NCI-H524 (cell line): Measurements from ENCODE around the gene OR10A6.

ENCODE experiments used
- DNase-seq, 2 experiments: peaks; one replicate each; lab custom pipeline; 2025; lab: John Stamatoyannopoulos, UW

OR10A6 gene

DNA sequence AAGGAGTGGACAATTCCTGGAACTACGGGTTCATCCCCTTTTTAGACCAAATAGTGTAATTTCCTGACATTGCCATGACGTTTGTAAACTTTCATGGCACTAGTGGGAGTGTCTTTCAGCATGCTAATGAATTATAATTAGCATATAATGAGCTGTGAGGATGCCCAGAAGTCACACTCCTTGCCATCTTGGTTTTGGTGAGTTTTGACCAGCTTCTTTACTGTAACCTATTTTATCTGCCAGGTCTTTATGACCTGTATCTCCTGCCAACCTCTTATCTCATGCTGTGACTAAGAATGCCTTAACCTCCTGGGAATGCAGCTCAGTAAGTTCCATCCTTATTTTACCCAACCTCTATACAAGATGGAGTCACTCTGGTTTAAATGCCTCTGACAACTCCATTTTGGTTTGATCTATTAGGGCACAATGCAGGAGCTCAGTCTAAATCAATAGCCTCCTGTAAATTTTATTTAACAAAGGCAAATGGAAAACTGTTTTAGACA, 20.7 kb downstream of the OR10A6 start:
- DNase-seq, result no peak

DNA sequence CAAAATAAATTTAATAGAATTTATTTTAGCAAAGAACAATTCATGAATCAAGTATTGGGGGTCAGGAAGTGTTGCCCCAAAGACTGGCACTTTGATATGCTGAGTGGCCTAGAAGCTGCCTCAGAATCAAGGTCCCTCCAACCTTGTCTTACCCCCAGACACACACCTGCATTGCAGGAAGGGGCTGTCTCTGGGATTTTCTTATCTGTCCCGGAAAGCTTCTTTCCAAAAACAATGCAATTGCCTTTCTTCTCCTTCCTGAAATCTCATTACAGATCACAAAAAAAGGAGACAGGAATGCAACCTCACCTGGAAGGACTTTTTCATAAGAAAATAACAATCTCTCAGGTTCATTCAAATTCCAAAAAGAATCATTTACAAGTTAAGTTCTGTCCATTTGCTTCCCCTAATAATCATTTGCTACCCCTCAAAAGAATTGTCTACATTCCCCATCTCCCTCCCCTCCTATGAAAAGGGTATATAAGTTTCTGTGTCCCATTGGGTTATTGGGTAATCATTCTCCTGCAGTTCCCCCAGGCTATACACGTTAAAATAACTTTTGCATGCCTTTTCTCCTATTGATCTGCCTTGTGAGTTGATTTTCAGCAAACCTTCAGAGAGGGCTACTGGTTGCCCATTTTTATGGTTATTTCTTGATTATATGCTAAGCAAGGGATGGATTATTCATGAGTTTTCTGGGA, 21.3 kb downstream of the OR10A6 start:
- no peak for DNase-seq

GRCh38 chr11:7907121-7907520, 23.9 kb downstream of the OR10A6 start:
- DNase-seq, result no peak

DNA sequence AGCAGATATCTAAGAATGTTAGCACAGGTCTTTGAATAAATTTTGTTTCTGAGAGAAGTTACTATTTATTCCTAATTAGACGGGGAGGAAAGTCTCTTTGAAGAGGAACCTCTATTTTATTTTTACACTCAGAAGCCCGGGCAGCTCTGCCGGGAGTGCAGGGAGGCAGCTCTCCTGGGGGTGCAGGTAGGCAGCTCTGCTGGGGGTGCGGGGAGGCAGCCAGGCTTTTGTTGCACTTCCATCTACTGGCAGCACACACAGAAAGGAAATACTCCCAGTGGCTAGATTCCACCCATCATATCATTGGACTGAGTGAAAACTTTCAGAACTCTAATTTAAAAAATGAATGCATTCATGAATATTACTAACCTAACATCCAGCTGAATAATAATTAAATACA, 24.6 kb downstream of the OR10A6 start:
- DNase-seq, result no peak

GRCh38 chr11:7905961-7906429, 25.1 kb downstream of the OR10A6 start:
- DNase-seq, result no peak

- no peak for DNase-seq
These were observed 25.5 kb downstream of the OR10A6 start for GRCh38 chr11:7905549-7905948.

GRCh38 chr11:7904917-7905316, 26.2 kb downstream of the OR10A6 start:
- DNase-seq, result no peak

DNA sequence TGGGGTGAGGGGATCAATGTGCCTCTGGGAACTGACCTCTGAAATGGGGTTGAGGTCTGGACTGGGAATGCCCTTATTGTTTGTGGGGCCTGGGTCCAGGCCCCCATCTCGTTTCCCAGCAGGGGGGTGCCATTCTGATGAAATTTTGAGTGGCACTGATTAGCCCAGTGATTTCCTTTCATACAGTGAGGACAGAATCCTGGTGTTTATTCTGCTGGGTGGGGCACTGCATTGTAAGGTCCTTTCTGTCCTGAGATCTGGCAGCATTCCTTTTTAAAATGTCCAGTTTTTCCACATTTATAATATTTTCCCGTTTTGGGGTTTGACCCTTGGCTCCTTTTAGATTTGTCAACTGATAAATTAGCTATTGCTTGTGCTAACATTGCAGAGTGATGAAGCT, 27.1 kb downstream of the OR10A6 start:
- DNase-seq, result no peak

DNA sequence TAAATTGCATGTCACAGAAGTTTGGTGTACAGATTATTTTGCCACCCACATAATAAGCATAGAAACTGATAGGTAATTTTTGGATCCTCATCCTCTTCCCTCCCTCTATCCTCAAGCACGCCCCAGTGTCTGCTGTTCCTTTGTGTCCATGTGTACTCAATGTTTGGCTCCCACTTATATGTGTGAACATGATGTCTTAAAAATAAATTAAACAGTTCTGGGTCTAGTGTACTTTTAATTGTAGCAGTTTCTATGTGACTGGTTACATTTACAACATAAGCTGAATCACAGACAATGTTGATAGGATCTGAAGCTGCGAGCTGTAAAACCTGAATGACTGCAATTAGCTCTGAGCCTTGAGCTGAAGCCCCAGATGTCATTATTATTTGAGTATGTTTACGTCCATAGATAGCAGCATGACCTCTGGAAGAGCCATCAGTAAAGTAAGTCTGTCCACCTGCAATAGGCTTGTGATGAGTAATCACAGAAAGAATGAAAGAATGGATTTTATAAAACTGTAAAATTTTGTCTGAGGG, 29.7 kb downstream of the OR10A6 start:
- no peak for DNase-seq

DNA sequence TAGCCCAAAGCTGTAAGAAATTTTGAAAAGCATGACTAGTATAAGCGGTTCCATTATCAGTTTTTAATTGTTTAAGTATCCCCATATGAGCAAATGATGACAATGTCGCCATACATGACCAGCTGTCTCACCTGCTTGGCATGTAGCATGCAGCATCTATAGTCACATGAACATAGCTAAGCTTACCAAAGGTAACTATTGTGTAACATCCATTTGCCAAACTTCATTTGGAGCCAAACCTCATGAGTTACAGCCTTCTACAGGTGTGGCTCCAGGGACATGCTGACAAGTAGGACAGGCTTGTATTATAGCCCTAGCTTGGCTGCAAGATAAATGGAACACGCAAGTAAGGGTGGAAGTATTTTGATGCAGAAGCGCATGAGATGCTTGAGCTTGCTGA, 30.4 kb downstream of the OR10A6 start:
- DNase-seq, result no peak

GRCh38 chr11:7899418-7899817, 31.6 kb downstream of the OR10A6 start:
- DNase-seq, result no peak

DNA sequence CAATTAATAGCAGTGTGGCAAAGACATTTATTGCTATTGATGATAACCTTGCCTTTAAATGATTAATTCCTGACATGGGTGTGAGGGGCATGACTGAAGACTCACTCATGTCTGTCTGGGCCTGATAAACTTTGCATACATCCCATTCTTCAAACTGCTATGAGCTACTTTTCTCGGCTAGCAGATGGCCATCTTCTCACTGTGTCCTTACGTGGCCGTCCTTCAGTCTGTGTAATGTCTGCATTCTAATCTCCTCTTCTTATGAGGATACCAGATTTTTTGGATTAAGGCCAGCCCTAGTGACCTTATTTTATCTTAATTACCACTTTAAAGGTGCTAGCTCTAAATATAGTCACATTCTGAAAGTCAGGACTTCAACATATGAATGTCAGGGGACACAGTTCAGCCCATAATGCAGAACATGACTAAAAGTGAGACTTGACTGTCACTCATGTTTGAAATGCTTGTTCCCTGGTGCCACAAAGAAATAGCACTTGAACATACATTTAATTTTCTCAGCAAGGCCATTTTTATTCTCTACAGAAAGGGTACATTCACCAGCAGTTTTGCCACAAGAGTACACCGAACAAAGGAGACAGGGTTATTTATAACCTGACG, 32.3 kb downstream of the OR10A6 start:
- no peak for DNase-seq

DNA sequence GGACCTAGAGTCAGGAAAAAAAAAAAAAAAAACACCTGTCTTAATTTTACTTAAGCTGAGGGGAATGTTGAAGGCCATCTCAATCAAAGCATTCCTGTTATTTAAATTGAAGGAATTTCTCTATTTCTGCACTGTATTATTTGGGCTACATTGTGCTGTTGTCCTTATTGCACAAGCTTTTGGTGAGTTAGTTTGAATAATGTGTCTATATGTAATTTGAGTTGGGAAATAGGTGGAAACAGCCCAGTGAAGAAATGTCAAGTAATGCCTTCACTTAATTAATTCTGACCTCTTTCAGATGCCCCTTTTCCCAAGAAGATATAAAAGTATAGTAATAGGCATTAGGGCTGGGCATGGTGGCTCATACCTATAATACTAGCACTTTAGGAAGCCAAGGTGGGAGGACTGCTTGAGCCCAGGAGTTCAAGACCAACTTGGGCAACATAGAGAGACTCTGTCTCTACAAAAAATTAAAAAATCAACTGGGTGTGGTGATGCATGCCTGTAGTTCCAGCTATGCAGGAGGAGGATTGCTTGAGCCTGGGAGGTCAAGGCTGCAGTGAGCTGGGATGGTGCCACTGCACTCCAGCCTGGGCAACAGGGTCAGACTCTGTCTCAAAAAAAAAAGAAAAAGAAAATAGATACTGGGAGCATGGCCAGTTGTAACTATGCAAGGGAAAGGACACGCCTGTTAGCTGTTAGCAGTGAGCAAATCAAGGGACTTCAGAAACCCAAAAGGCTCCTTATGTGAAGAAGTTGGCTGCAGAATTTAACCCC, 34.9 kb downstream of the OR10A6 start:
- DNase-seq, result no peak

GRCh38 chr11:7894251-7894650, 36.8 kb downstream of the OR10A6 start:
- DNase-seq, result no peak

- DNase-seq, result no peak
These were observed 37.3 kb downstream of the OR10A6 start for GRCh38 chr11:7893796-7894195.

- peak in 1 of 2 experiments; percentile 51 for DNase-seq
These were observed 38.2 kb downstream of the OR10A6 start for GRCh38 chr11:7892840-7893254.

DNA sequence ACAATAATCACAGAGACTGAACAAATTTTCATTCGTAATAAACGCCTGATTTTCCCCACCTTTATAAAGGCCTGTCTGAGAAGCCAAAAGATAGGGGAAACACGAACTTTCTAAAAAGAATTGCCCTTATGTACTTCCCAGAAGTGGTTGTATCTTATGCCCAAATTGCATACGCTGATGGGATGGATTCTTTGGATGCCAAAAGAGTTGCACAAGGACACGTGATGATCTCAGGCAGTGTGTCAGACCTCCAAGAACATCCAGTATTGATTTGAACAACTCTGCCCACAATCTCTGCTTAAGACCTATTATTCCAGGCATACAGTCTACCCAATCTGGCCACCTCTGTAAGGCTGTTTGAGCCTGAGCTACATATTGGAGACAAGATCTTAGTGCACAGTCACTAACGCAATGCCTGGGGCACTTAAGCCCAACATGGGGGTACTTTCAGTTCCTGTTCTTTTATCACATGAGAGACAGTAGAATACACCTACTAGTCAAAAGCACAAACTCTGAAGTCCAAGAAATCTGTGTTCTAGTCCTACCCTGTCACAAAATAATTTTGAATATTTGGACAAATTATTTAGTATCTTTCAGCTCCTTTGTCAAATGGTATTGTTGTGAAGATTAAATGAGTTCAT, 38.9 kb downstream of the OR10A6 start:
- no peak for DNase-seq

GRCh38 chr11:7890417-7891172, 40.5 kb downstream of the OR10A6 start:
- DNase-seq, result no peak

DNA sequence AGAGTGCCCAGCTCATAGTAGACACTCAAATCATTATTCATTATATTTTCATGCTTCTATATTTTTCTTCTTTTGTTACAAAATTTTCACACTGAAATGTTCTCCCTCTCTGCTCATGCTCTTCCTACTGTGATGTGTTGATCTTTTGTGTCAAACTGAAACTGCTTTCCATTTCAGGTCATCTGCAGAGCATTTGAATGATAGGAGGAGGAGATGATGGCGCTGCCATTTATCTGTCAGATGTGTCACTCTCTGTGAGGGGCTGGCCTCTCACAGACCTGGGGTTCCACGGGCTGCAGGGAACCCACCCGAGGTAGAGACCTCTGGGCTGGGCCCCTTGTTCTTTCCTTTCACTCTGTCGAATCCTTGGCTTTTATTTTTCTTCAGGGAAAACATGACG, 41.1 kb downstream of the OR10A6 start:
- no peak for DNase-seq

- no peak for DNase-seq
These were observed 48.2 kb downstream of the OR10A6 start for GRCh38 chr11:7882860-7883259.
